ENCODE data around the gene DEFB128. TPM values are rescaled to one million over a fixed set of nuclear protein-coding genes. Genes with fewer than 3 reads are reported as not detected.

Gene DEFB128
- total and polyA plus RNA-seq, 7 donors: not detected

Other genes with a start within 250 kb of the DEFB128 start
- gene DEFB125, start 102.0 kb downstream of the DEFB128 start, total RNA-seq: not detected
- not detected for gene DEFB125, start 102.0 kb downstream of the DEFB128 start, polyA plus RNA-seq
- gene DEFB126, start 47.1 kb downstream of the DEFB128 start, total RNA-seq: not detected
- not detected for gene DEFB126, start 47.1 kb downstream of the DEFB128 start, polyA plus RNA-seq
- gene DEFB127, start 32.3 kb downstream of the DEFB128 start, total RNA-seq: not detected
- gene DEFB127, start 32.3 kb downstream of the DEFB128 start, polyA plus RNA-seq: not detected
- gene DEFB129, start 37.5 kb upstream of the DEFB128 start, total RNA-seq: not detected
- gene DEFB129, start 37.5 kb upstream of the DEFB128 start, polyA plus RNA-seq: not detected
- not detected for gene DEFB132, start 68.0 kb upstream of the DEFB128 start, total RNA-seq
- under 1 TPM in 1 of 3 donors, not detected in 2; 0.06 TPM for gene DEFB132, start 68.0 kb upstream of the DEFB128 start, polyA plus RNA-seq
- gene C20orf96, start 101.0 kb upstream of the DEFB128 start, total RNA-seq: 1 to 10 TPM; 2.1 to 6.9 (median 3.1) TPM
- 1 to 10 TPM; 5.3 to 8.5 (median 5.4) TPM for gene C20orf96, start 101.0 kb upstream of the DEFB128 start, polyA plus RNA-seq
- 10 to 100 TPM in 3 of 4 donors, 1 to 10 TPM in 1; 9.7 to 22.1 (median 15.6) TPM for gene ZCCHC3, start 107.9 kb upstream of the DEFB128 start, total RNA-seq
- gene ZCCHC3, start 107.9 kb upstream of the DEFB128 start, polyA plus RNA-seq: 10 to 100 TPM in 1 of 3 donors, 1 to 10 TPM in 2; 6.0 to 11.7 (median 6.2) TPM
- 1 to 10 TPM; 3.6 to 9.7 (median 4.9) TPM for gene SOX12, start 135.8 kb upstream of the DEFB128 start, total RNA-seq
- 1 to 10 TPM; 1.2 to 3.9 (median 1.2) TPM for gene SOX12, start 135.8 kb upstream of the DEFB128 start, polyA plus RNA-seq
- gene NRSN2, start 157.4 kb upstream of the DEFB128 start, total RNA-seq: 10 to 100 TPM; 23.2 to 34.3 (median 27.6) TPM
- gene NRSN2, start 157.4 kb upstream of the DEFB128 start, polyA plus RNA-seq: 10 to 100 TPM in 1 of 3 donors, 1 to 10 TPM in 2; 2.3 to 16.3 (median 7.8) TPM
- 1 to 10 TPM; 1.4 to 2.9 (median 1.6) TPM for gene TRIB3, start 191.0 kb upstream of the DEFB128 start, total RNA-seq
- gene TRIB3, start 191.0 kb upstream of the DEFB128 start, polyA plus RNA-seq: 10 to 100 TPM in 2 of 3 donors, 1 to 10 TPM in 1; 9.6 to 29.2 (median 17.8) TPM
- 10 to 100 TPM; 60.7 to 77.5 (median 65.1) TPM for gene RBCK1, start 218.6 kb upstream of the DEFB128 start, total RNA-seq
- gene RBCK1, start 218.6 kb upstream of the DEFB128 start, polyA plus RNA-seq: 100 to 1,000 TPM in 1 of 3 donors, 10 to 100 TPM in 2; 87.7 to 197 (median 99.0) TPM